Astrocyte of the cerebellum (primary cell): ENCODE data around the gene WFDC11.
"Not testable (repeated sequence)": the region's sequence is repeated elsewhere in the genome, so short reads cannot be mapped to it uniquely, and the experiment has no call there.

ENCODE experiments used
- DNase-seq: peaks from one replicate; pipeline ENCODE4 v3.0.0-alpha.2; 2011; ENCODE audit warnings: low read depth
- H3K4me3 ChIP-seq: 2 replicates; pipeline ENCODE4 v1.5.1; 2011; ENCODE audit warnings: mild to moderate bottlenecking, low read depth, low read length, moderate library complexity
- CTCF ChIP-seq: IDR thresholded peaks from 2 replicates; pipeline ENCODE4 v1.5.1; 2012; ENCODE audit warnings: low read length, low read depth, moderate library complexity, mild to moderate bottlenecking; ENCODE audit errors: missing control alignments
- in situ Hi-C: cut with HindIII; loops from 2 replicates; pipeline ENCODE4 v1.10.0; 2017; ENCODE audit warnings: low sequenced_read_pairs

Gene WFDC11

DNA sequence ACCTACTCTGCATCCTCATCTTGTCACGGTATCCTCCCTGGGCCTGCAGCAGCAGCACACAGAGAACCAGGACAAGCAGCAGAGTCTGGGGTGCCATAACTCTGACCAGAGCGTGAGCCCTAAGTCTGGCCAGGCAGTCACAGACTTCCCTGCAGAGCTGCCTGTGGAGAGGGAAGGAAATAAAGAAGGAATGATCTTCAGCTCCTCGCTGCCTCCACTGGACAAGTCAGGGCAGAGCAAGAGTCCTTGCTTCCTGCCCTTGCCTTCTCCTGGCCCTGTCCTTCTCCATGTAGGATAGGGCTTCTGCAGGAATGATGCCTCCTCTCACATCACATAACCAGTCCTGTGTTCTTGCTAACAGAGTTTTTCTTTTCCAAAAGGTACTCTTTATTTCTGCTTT, 15.9 kb upstream of the WFDC11 start:
- in situ Hi-C loops: no loop called here
- H3K4me3 ChIP-seq: no peak overlapping the region
- no peak for DNase-seq
- TF ChIP-seq CTCF: no peak

- no peak for DNase-seq
- H3K4me3 ChIP-seq: no peak overlapping the region
- no peak for TF ChIP-seq CTCF
- in situ Hi-C loops: no loop called here
These were observed 9.6 kb upstream of the WFDC11 start for GRCh38 chr20:45679650-45680049.

GRCh38 chr20:45672765-45673164, 2.7 kb upstream of the WFDC11 start:
- in situ Hi-C loops: no loop called here
- no peak for DNase-seq
- H3K4me3 ChIP-seq: no peak overlapping the region

GRCh38 chr20:45657038-45657437, 13.0 kb downstream of the WFDC11 start:
- DNase-seq, in situ Hi-C loops, H3K4me3 ChIP-seq: not testable (repeated sequence)

More at GRCh38 chr20:45672765-45673164, 2.7 kb upstream of the WFDC11 start:
- TF ChIP-seq CTCF: no peak

DNA sequence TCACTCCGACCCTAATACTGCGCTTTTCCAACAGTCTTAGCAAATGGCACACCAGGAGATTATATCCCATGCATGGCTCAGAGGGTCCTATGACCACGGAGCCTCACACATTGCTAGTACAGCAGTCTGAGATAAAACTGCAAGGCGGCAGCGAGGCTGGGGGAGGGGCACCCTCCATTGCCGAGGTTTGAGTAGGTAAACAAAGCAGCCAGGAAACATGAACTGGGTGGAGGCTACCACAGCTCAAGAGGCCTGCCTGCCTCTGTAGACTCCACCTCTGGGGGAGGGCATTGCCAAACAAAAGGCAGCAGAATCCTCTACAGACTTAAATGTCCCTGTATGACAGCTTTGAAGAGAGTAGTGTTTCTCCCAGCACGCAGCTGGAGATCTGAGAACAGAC, 18.3 kb downstream of the WFDC11 start:
- in situ Hi-C loops, H3K4me3 ChIP-seq, DNase-seq: not testable (repeated sequence)

DNA sequence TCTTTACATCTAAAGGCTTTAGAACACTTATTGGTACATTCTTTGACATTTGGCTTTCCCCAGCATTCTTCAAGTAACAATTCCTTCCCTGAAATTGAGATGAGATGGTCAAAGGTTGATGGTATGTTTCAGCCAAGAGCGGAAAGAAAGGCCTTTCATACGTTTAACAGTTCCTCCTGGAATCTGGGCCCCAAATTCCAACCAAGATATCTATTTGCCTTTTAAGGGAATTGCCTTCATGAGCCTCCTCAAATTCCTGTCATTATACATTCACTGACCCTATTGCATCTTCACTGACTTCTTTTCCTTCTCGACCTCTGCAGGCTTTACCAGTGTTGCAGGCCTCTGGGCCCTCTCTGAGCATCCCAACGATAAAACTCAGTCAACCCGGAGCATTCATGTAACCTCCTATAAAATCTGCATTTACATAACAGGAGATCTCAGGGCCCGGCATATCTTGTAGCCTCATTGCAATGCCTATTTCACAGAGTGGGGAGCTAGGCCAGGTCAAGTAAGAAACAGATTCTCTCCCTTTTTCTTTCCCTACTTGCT, 20.7 kb downstream of the WFDC11 start:
- DNase-seq: no peak
- in situ Hi-C loops: no loop called here
- no peak for TF ChIP-seq CTCF
- H3K4me3 ChIP-seq: no peak overlapping the region

- in situ Hi-C loops: no loop called here
- no peak for DNase-seq
- TF ChIP-seq CTCF: no peak
- H3K4me3 ChIP-seq: no peak overlapping the region
These were observed 22.5 kb downstream of the WFDC11 start for GRCh38 chr20:45647441-45648050.
